OCI-LY1 (cell line): ENCODE measurements around the gene CDH13.

Experiments used
- H2AFZ ChIP-seq: fragments of 200-600 bp; sonication (generic), shearing (Covaris generic); 2 replicates; pipeline ENCODE4 v1.6.0; 2014; ENCODE audit warnings: antibody characterized with exemption, mild to moderate bottlenecking, low read length
- H3F3A ChIP-seq: fragments of 200-600 bp; sonication (generic), shearing (Covaris generic); 2 replicates; pipeline ENCODE4 v1.6.0; 2014; ENCODE audit warnings: mild to moderate bottlenecking, antibody characterized with exemption, low read length, moderate library complexity; ENCODE audit not compliant: insufficient read depth
- H3K27ac ChIP-seq: fragments of 200-600 bp; sonication (generic); 2 replicates; pipeline ENCODE4 v1.5.1; 2014; ENCODE audit warnings: low read length, mixed run types, mild to moderate bottlenecking, low read depth; ENCODE audit not compliant: poor library complexity, severe bottlenecking
- H3K27me3 ChIP-seq: fragments of 200-600 bp; sonication (generic); 2 replicates; pipeline ENCODE4 v1.6.0; 2014; ENCODE audit warnings: antibody characterized with exemption, mild to moderate bottlenecking, low read length, moderate library complexity; ENCODE audit not compliant: insufficient read depth
- H3K36me3 ChIP-seq: fragments of 200-600 bp; sonication (generic); 2 replicates; pipeline ENCODE4 v1.6.1; 2014; ENCODE audit warnings: mild to moderate bottlenecking, antibody characterized with exemption, low read length, moderate library complexity, mixed read lengths; ENCODE audit not compliant: insufficient read depth
- H3K4me1 ChIP-seq: fragments of 200-600 bp; sonication (generic); 2 replicates; pipeline ENCODE4 v1.5.1; 2014; ENCODE audit warnings: mild to moderate bottlenecking, low read length, moderate library complexity; ENCODE audit not compliant: insufficient read depth, severe bottlenecking
- H3K4me2 ChIP-seq: fragments of 200-600 bp; sonication (generic), shearing (Covaris generic); 2 replicates; pipeline ENCODE4 v1.6.1; 2014; ENCODE audit warnings: low read length
- H3K4me3 ChIP-seq: fragments of 200-600 bp; sonication (generic); 2 replicates; pipeline ENCODE4 v1.5.1; 2014; ENCODE audit warnings: low read length, low read depth, mild to moderate bottlenecking, mixed read lengths; ENCODE audit not compliant: poor library complexity, severe bottlenecking
- H3K79me2 ChIP-seq: fragments of 200-600 bp; shearing (Covaris generic); 2 replicates; pipeline ENCODE4 v1.6.1; 2016; ENCODE audit warnings: mixed run types, low read length, mixed read lengths; ENCODE audit not compliant: insufficient read depth
- H3K9ac ChIP-seq: fragments of 200-600 bp; sonication (generic), shearing (Covaris generic); 2 replicates; pipeline ENCODE4 v1.6.1; 2014; ENCODE audit warnings: mild to moderate bottlenecking, low read length, mixed read lengths
- H3K9me2 ChIP-seq: fragments of 200-600 bp; sonication (generic), shearing (Covaris generic); 2 replicates; pipeline ENCODE4 v1.6.1; 2014; ENCODE audit warnings: low read depth, mild to moderate bottlenecking, low read length, mixed read lengths
- H3K9me3 ChIP-seq: fragments of 200-600 bp; shearing (Covaris generic); 2 replicates; pipeline ENCODE4 v1.6.1; 2014; ENCODE audit warnings: low read length, mixed read lengths
- H4K20me1 ChIP-seq: fragments of 200-600 bp; sonication (generic), shearing (Covaris generic); 2 replicates; pipeline ENCODE4 v1.6.0; 2016; ENCODE audit warnings: mild to moderate bottlenecking, low read length; ENCODE audit not compliant: insufficient read depth
- EZH2 ChIP-seq: fragments of 200-600 bp; sonication (generic), shearing (Covaris generic); IDR thresholded peaks from 2 replicates; pipeline ENCODE4 v1.8.0; 2017; ENCODE audit warnings: borderline replicate concordance, mixed run types, mild to moderate bottlenecking, antibody characterized with exemption, low read length, moderate library complexity, mixed read lengths
- TF ChIP-seq, protein P1 (sequence below): fragments of 200-600 bp; sonication (generic), shearing (Covaris generic); IDR thresholded peaks from 2 replicates; pipeline ENCODE4 v1.5.1; 2017; ENCODE audit warnings: mild to moderate bottlenecking, antibody characterized with exemption, low read length, moderate library complexity, mixed read lengths

The CDH13 gene

DNA sequence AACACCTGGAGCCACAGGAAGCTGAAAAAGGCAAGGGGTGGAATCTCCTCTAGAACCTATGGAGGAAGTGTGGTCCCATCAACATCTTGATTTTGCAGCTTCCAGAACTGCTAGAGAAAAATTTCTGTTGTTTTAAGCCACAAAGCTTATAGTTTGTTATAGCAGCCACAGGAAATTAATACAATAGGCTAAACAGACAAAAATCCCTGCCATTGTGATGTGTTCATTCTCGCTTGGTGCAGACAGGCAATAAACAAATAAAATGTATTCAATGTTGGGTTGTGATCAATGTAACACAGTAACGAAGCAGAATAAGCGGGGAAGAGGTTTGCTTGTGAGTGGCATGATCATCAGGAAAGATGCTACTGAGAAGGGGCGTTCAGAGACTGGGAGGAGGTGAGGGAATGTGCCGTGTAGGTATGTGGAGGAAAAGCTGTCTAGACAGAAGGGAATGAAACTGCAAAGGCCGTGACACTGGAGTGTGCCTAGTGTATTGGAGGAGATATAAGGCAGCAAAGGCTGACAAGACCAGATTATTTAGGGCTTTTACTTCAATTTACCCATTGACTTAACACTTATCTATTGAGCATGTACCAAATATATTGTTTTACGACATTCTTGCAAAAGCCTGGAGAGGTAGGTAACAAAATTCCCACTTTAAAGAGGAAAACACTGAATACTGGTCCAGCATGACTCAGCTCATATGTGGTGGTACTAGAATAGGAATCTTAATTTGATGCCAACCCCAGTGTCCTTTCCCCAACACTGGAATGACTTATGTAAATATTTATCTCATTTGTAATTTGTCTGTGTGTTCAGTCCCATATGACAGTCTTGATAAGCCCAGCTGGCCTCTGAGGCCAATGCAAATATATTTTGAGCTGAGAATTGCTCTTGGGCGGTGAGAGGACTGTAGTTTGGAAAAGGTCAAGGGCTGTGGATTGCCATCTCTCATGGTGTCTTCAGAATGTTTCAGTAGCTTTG is 375.9 kb downstream of the CDH13 start:
- no peak overlapping the region for H3K27ac ChIP-seq
- no peaks in the 10 kb centered on the region for H3K9me3 ChIP-seq
- no peak overlapping the region for H2AFZ ChIP-seq
- no peaks in the 10 kb centered on the region for H3K4me1 ChIP-seq
- TF ChIP-seq EZH2: no peak
- TF ChIP-seq, protein P1, sequence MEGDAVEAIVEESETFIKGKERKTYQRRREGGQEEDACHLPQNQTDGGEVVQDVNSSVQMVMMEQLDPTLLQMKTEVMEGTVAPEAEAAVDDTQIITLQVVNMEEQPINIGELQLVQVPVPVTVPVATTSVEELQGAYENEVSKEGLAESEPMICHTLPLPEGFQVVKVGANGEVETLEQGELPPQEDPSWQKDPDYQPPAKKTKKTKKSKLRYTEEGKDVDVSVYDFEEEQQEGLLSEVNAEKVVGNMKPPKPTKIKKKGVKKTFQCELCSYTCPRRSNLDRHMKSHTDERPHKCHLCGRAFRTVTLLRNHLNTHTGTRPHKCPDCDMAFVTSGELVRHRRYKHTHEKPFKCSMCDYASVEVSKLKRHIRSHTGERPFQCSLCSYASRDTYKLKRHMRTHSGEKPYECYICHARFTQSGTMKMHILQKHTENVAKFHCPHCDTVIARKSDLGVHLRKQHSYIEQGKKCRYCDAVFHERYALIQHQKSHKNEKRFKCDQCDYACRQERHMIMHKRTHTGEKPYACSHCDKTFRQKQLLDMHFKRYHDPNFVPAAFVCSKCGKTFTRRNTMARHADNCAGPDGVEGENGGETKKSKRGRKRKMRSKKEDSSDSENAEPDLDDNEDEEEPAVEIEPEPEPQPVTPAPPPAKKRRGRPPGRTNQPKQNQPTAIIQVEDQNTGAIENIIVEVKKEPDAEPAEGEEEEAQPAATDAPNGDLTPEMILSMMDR: no peak
- H3K9me2 ChIP-seq: no peaks in the 10 kb centered on the region
- no peak overlapping the region for H3K9ac ChIP-seq
- H3K36me3 ChIP-seq: no peaks in the 10 kb centered on the region
- no peaks in the 10 kb centered on the region for H3F3A ChIP-seq
- no peak overlapping the region for H3K4me3 ChIP-seq
- no peaks in the 10 kb centered on the region for H4K20me1 ChIP-seq
- no peak overlapping the region for H3K4me2 ChIP-seq
- H3K79me2 ChIP-seq: no peaks in the 10 kb centered on the region
- H3K27me3 ChIP-seq: no peaks in the 10 kb centered on the region

DNA sequence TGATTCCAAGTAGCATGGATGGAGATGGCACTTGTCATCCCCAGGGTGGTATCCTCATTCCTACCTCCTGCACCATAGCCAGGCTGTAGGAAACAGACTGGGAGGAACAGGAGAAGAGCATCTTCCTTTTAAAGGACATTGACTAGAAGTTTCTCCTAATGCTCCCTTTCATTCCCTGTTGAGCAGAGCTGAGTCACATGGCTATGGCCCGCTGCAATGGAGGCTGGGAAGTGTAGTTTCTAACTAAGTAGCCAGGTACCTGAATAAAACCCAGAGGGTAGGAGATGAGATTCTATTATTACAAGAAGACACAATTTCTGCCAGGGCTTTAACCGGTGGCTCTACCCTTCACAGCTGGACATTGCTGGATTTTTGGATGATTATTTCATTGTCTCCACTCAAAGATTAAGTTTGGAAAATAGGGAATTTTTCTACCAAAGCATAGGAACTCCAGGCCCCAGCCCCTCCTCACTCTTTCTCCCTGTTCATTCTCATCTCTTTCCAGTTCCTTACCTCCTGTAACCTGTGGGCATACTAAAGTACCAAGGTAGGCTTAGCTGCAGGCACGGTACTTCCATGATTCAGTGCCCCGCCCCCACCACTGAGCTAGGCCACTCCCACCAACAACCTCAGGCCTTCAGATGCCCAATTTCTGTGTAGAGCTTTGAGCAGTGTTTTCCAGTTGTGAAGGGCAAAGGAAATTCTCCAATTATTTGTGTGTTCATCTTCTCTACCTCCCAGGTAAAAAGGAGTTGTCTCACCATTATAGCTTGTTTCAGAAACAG is 378.3 kb downstream of the CDH13 start:
- H3K9me3 ChIP-seq: no peaks in the 10 kb centered on the region
- H3K27me3 ChIP-seq: no peaks in the 10 kb centered on the region
- H3K9ac ChIP-seq: no peak overlapping the region
- H4K20me1 ChIP-seq: no peaks in the 10 kb centered on the region
- no peaks in the 10 kb centered on the region for H3K9me2 ChIP-seq
- no peaks in the 10 kb centered on the region for H3K79me2 ChIP-seq
- no peaks in the 10 kb centered on the region for H3K36me3 ChIP-seq
- H2AFZ ChIP-seq: no peak overlapping the region
- no peak overlapping the region for H3K4me3 ChIP-seq
- TF ChIP-seq, protein P1: no peak
- TF ChIP-seq EZH2: no peak
- no peaks in the 10 kb centered on the region for H3F3A ChIP-seq
- no peak overlapping the region for H3K27ac ChIP-seq
- no peaks in the 10 kb centered on the region for H3K4me1 ChIP-seq
- H3K4me2 ChIP-seq: no peak overlapping the region

DNA sequence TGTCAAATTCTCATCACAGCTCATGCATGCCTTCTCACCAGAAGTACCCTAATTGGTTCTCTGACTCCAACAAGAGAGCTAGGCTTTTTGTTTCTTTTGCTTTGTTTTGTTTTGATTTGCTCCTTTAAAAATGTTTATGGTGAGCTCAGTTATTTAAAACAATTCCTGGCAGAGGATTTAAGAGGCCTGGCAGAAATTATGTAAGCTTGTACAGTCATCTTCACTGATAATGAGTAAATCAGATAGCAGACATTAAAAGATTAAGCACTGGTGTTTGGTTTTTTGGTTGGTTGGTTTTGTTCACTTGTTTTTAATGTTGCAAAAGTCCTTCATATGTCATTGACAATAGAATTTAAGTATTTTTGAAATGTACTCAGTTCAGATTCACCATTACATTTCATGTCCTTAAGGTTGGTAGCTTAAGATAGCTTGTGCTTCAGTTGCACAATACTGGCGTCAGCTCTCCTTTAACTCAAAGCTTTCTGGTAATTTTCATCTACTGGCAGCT is 378.9 kb downstream of the CDH13 start:
- Histone ChIP-seq H3K9ac (no peak overlapping the region), H3F3A (no peaks in the 10 kb centered on the region), H3K4me3 (no peak overlapping the region), H3K4me1 (no peaks in the 10 kb centered on the region), H3K36me3 (no peaks in the 10 kb centered on the region), H3K79me2 (no peaks in the 10 kb centered on the region), H3K9me2 (no peaks in the 10 kb centered on the region), H3K9me3 (no peaks in the 10 kb centered on the region), H3K27me3 (no peaks in the 10 kb centered on the region), H3K4me2 (no peak overlapping the region), H2AFZ (no peak overlapping the region), H4K20me1 (no peaks in the 10 kb centered on the region), H3K27ac (no peak overlapping the region)
- TF ChIP-seq, protein P1: no peak
- TF ChIP-seq EZH2: no peak
